HG03378 (cell line): ENCODE measurements around the gene LILRB3.
"Not testable (repeated sequence)": the region's sequence is repeated elsewhere in the genome, so short reads cannot be mapped to it uniquely, and the experiment has no call there.

Source experiments
- ATAC-seq: cut with Tn5 transposase; IDR thresholded peaks from one replicate; pipeline ENCODE4 v1.9.1; 2021; ENCODE audit warnings: mild to moderate bottlenecking, moderate library complexity; ENCODE audit not compliant: unreplicated experiment

LILRB3 gene

GRCh38 chr19:54191011-54191810 lies 31.6 kb downstream of the LILRB3 start, which contains the start of gene TSEN34:
TSEN34 (plus strand) TSS chr19:54191308; CDS start chr19:54191365, 57 bp downstream.
- peak; percentile 9 for ATAC-seq

GRCh38 chr19:54190503-54191010 lies 32.2 kb downstream of the LILRB3 start:
- ATAC-seq, result peak; percentile 52

- peak; percentile 54 for ATAC-seq
These were observed 32.9 kb downstream of the LILRB3 start for GRCh38 chr19:54189735-54190502.

- ATAC-seq, result peak; percentile 13
These were observed 33.6 kb downstream of the LILRB3 start, which contains the start of gene MBOAT7 for GRCh38 chr19:54189145-54189734. MBOAT7 (minus strand) TSS chr19:54189580; CDS start chr19:54188508, 1,072 bp downstream.

GRCh38 chr19:54188215-54188871 lies 34.5 kb downstream of the LILRB3 start:
- ATAC-seq, result no peak

- no peak for ATAC-seq
These were observed 35.8 kb downstream of the LILRB3 start for GRCh38 chr19:54186934-54187381.

- no peak for ATAC-seq
These were observed 36.5 kb downstream of the LILRB3 start for GRCh38 chr19:54186351-54186750.

- ATAC-seq, result no peak
These were observed 39.4 kb downstream of the LILRB3 start for GRCh38 chr19:54183431-54183830.

GRCh38 chr19:54181894-54182293 lies 40.9 kb downstream of the LILRB3 start:
- not testable (repeated sequence) for ATAC-seq

- ATAC-seq, result no peak
These were observed 42.1 kb downstream of the LILRB3 start for GRCh38 chr19:54180691-54181091.

- no peak for ATAC-seq
These were observed 42.8 kb downstream of the LILRB3 start for GRCh38 chr19:54179921-54180461.

GRCh38 chr19:54179262-54179852 lies 43.5 kb downstream of the LILRB3 start:
- no peak for ATAC-seq

GRCh38 chr19:54178581-54179261 lies 44.1 kb downstream of the LILRB3 start:
- no peak for ATAC-seq

GRCh38 chr19:54173951-54174834 lies 48.6 kb downstream of the LILRB3 start:
- ATAC-seq, result no peak

GRCh38 chr19:54173359-54173699 lies 49.5 kb downstream of the LILRB3 start:
- ATAC-seq, result no peak

GRCh38 chr19:54172471-54173358 lies 50.1 kb downstream of the LILRB3 start, which contains the start of gene TMC4:
TMC4 (minus strand) TSS chr19:54173160; CDS start chr19:54173117, 43 bp downstream.
- ATAC-seq, result no peak

GRCh38 chr19:54171736-54172431 lies 50.9 kb downstream of the LILRB3 start:
- ATAC-seq, result not testable (repeated sequence)
